ENCODE data around the gene AIDA.

Gene AIDA

GRCh38 chr1:222709700-222710153 lies 2.6 kb downstream of the AIDA start:
- no peak for DNase-seq (ENCODE audit: low read depth in 1 of 2, low spot score in 1 of 2)
- TF ChIP-seq SPI1 (IDR thresholded peaks at IDR 0.05; ENCODE audit: borderline replicate concordance, low read depth), result no peak
- TF ChIP-seq GABPA (IDR thresholded peaks at IDR 0.05; ENCODE audit: low read depth), result no peak
- TF ChIP-seq, protein P1, sequence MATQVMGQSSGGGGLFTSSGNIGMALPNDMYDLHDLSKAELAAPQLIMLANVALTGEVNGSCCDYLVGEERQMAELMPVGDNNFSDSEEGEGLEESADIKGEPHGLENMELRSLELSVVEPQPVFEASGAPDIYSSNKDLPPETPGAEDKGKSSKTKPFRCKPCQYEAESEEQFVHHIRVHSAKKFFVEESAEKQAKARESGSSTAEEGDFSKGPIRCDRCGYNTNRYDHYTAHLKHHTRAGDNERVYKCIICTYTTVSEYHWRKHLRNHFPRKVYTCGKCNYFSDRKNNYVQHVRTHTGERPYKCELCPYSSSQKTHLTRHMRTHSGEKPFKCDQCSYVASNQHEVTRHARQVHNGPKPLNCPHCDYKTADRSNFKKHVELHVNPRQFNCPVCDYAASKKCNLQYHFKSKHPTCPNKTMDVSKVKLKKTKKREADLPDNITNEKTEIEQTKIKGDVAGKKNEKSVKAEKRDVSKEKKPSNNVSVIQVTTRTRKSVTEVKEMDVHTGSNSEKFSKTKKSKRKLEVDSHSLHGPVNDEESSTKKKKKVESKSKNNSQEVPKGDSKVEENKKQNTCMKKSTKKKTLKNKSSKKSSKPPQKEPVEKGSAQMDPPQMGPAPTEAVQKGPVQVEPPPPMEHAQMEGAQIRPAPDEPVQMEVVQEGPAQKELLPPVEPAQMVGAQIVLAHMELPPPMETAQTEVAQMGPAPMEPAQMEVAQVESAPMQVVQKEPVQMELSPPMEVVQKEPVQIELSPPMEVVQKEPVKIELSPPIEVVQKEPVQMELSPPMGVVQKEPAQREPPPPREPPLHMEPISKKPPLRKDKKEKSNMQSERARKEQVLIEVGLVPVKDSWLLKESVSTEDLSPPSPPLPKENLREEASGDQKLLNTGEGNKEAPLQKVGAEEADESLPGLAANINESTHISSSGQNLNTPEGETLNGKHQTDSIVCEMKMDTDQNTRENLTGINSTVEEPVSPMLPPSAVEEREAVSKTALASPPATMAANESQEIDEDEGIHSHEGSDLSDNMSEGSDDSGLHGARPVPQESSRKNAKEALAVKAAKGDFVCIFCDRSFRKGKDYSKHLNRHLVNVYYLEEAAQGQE (IDR thresholded peaks at IDR 0.05; ENCODE audit: insufficient replicate concordance, low read depth), result no peak
- TF ChIP-seq POLR2AphosphoS5 (IDR thresholded peaks at IDR 0.05; ENCODE audit: low read depth), result no peak
- no peak for TF ChIP-seq CTCF (IDR thresholded peaks at IDR 0.05; ENCODE audit: insufficient read depth, low read length)

DNA sequence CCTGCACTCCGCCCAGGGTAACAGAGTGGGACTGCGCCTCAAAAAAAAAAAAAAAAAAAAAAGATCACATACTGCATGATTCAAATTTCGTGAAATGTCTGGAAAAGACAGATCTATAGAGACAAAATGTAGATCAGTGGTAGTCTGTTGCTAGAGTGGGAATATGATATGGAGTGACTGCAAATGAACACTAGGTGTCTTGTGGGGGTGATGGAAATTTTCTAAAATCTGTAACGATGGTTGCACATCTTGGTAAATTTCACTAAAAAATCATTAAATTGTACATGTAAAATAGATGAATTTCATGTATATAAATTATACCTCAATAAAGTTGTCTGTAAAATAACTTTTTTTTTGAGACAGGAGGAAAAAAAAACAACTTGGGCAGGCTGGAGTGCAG lies 5.5 kb downstream of the AIDA start:
- TF ChIP-seq CTCF (IDR thresholded peaks at IDR 0.05; ENCODE audit: insufficient read depth, low read length), result no peak
- TF ChIP-seq GABPA (IDR thresholded peaks at IDR 0.05; ENCODE audit: low read depth), result no peak
- TF ChIP-seq SPI1 (IDR thresholded peaks at IDR 0.05; ENCODE audit: borderline replicate concordance, low read depth), result no peak
- TF ChIP-seq, protein P1 (IDR thresholded peaks at IDR 0.05; ENCODE audit: insufficient replicate concordance, low read depth), result no peak
- no peak for TF ChIP-seq POLR2AphosphoS5 (IDR thresholded peaks at IDR 0.05; ENCODE audit: low read depth)
- Histone ChIP-seq H3K27me3 (ENCODE audit: insufficient read depth, poor library complexity, severe bottlenecking) (no peaks in the 10 kb centered on the region), H3K27ac (replicated peaks) (no peak overlapping the region), H3K4me3 (replicated peaks; ENCODE audit: insufficient read depth, low read length) (no peak overlapping the region)
- DNase-seq (ENCODE audit: low read depth in 1 of 2, low spot score in 1 of 2), result no peak

More at GRCh38 chr1:222709700-222710153, 2.6 kb downstream of the AIDA start:
- Histone ChIP-seq H3K27me3 (ENCODE audit: insufficient read depth, poor library complexity, severe bottlenecking) (no peaks in the 10 kb centered on the region), H3K27ac (replicated peaks) (no peak overlapping the region), H3K4me3 (replicated peaks; ENCODE audit: insufficient read depth, low read length) (no peak overlapping the region)

- Histone ChIP-seq H3K27me3 (ENCODE audit: insufficient read depth, poor library complexity, severe bottlenecking) (no peaks in the 10 kb centered on the region), H3K27ac (replicated peaks) (no peak overlapping the region), H3K4me3 (replicated peaks; ENCODE audit: insufficient read depth, low read length) (no peak overlapping the region)
- no peak for DNase-seq (ENCODE audit: low read depth in 1 of 2, low spot score in 1 of 2)
- TF ChIP-seq SPI1 (IDR thresholded peaks at IDR 0.05; ENCODE audit: borderline replicate concordance, low read depth), result no peak
- no peak for TF ChIP-seq GABPA (IDR thresholded peaks at IDR 0.05; ENCODE audit: low read depth)
- no peak for TF ChIP-seq CTCF (IDR thresholded peaks at IDR 0.05; ENCODE audit: insufficient read depth, low read length)
- no peak for TF ChIP-seq POLR2AphosphoS5 (IDR thresholded peaks at IDR 0.05; ENCODE audit: low read depth)
- TF ChIP-seq, protein P1 (IDR thresholded peaks at IDR 0.05; ENCODE audit: insufficient replicate concordance, low read depth), result no peak
Measured at GRCh38 chr1:222704260-222704659, 8.0 kb downstream of the AIDA start.

All from HL-60 (cell line).